Smooth muscle cell of the brain vasculature (primary cell): ENCODE data around the gene CAVIN2.
"Not testable (repeated sequence)": the region's sequence is repeated elsewhere in the genome, so short reads cannot be mapped to it uniquely, and the experiment has no call there.

Source experiments
- DNase-seq: peaks from one replicate; pipeline ENCODE4 v3.0.0-alpha.2; 2012; ENCODE audit warnings: low read depth, low spot score

Gene CAVIN2

GRCh38 chr2:191800874-191801273, 46.0 kb downstream of the CAVIN2 start:
- no peak for DNase-seq

DNA sequence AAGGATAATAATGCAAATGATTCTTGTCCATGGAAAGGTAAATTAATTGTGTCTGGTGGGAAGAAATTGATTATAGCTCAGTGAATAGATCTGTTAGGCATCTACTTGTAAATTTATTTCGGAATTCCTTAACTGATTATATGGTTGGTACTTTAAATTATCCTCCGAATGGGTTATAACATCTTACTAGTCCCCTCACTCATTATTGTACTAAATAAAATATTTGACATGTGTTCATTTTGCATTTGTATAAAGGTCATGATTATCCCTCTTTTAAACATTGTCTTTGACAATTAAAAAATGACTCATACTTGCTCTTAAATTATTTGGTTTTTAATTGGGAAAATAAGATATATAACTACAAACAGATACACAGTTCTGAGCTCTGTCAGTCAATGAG, 47.4 kb downstream of the CAVIN2 start:
- DNase-seq = no peak

- DNase-seq = no peak
Observed at GRCh38 chr2:191797942-191798876, 48.7 kb downstream of the CAVIN2 start.

GRCh38 chr2:191797500-191797899, 49.4 kb downstream of the CAVIN2 start:
- DNase-seq = no peak

- no peak for DNase-seq
Observed at GRCh38 chr2:191795715-191796114, 51.2 kb downstream of the CAVIN2 start.

DNA sequence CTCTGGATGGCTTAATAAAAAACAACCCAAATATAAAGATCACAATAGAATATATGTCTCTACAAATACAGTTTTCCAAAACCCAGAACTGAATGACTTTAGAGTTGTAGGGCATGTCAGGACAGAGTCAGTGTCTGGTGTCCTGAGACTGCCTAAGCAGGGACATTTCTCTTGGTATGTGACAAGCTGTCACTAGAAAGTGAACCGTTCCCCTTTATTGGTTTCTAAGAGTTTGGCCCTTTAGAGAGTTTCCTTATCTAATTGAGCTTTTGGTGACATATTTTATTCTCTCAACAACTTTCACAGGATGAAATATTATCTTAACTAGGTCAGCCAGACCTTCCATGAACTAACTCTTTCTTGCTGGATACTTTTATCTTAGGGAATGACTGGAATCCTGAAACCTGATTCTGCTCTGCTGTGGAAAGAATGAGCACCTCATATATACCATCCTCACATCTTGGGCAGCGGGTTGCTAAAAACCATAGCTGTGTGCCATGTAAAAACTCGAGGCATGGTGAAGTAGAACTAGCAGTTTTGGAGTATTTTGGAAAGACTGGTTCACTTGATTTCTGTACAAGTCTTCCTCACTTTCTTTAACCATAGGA, 54.8 kb downstream of the CAVIN2 start:
- no peak for DNase-seq

GRCh38 chr2:191790737-191791136, 56.2 kb downstream of the CAVIN2 start:
- no peak for DNase-seq

- no peak for DNase-seq
Observed at GRCh38 chr2:191789796-191790195, 57.1 kb downstream of the CAVIN2 start.

GRCh38 chr2:191786694-191787093, 60.2 kb downstream of the CAVIN2 start:
- DNase-seq = no peak

GRCh38 chr2:191785651-191786050, 61.2 kb downstream of the CAVIN2 start:
- DNase-seq = not testable (repeated sequence)
